HG02970 (cell line): ENCODE results near the gene MX2.
"Not testable (repeated sequence)": the region's sequence is repeated elsewhere in the genome, so short reads cannot be mapped to it uniquely, and the experiment has no call there.

Experiments used
- ATAC-seq: cut with Tn5 transposase; IDR thresholded peaks from one replicate; pipeline ENCODE4 v1.9.1; 2021; ENCODE audit warnings: mild to moderate bottlenecking, moderate library complexity, moderate number of reproducible peaks; ENCODE audit not compliant: unreplicated experiment, low FRiP score

The MX2 gene

DNA sequence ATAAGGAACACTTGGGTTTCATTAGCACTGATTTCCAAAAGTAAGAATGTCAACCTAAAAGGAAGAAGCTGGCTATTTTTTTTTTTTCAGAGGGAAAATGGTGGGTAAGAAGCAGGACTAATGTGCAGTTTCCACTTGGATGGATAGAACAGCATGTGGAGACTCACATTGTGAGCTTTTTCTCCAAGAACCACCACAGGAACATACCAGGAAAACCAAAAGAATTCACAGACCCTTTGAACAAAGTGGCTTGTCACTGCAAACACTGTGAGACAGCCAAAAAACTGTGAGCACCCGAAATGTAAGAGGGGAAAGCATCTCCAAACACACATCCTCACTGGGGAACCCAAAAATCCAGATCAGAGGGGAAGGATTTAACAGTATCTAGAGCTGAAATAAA lies 48.5 kb downstream of the MX2 start:
- ATAC-seq, result no peak

DNA sequence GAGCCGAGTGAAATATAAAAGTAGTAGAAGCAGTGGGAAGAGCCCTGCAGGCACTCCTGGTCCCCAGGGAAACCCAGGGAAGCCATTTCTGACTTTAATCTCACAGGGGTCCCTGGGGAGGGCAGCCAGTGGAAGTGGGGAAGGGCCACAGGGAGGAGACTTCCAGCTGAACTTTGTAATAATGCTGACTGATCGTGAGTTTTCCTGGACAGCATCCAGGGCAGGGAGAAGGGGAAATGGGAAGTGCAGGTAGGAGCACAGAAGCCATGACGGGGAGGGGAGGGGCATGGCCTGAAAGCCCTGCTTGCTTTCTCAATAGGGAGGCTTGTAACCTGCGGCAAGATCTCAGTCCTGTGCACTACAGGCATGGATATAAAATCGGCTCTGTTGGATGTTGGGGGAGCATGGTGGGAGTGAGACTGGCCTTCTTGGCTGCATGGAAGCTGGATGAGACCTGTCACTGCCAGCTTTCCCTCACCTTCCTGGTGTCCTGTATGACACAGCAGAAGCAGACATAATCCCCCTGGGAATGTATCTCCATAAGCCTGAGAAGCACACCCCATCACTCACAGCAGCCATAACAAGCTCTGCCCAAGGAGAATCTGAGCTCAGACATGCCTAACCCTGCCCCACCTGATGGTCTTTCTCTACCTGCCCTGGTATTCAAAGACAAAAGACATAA lies 49.1 kb downstream of the MX2 start:
- no peak for ATAC-seq

DNA sequence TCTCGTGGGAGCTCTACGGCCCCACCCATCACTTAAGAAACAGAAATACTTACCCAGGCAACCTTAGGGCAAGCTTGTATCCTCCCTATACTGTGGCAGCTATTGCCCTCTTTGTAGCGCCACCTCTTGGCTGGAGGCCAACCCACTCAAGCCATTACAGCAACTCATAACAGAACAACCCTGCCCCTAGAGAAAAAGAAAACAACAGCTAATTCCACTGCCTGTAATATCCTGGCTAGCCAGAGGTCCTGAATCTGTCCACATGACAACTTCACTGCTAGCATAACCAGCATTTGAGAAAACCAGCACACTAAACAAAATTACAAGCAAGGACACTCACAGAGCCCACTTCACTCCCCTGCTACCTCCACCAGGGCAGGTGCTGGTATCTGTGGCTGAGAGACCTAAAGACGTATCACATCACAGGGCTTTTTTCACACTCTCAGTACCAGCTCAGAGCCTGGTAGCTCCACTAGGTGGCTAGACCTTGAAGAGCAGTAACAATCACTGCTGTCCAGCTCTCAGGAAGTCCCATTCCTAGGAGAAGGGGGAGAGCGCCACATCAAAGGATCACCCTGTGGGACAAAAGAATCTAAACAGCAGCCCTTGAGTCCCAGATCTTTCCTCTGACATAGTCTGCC lies 49.7 kb downstream of the MX2 start:
- no peak for ATAC-seq

DNA sequence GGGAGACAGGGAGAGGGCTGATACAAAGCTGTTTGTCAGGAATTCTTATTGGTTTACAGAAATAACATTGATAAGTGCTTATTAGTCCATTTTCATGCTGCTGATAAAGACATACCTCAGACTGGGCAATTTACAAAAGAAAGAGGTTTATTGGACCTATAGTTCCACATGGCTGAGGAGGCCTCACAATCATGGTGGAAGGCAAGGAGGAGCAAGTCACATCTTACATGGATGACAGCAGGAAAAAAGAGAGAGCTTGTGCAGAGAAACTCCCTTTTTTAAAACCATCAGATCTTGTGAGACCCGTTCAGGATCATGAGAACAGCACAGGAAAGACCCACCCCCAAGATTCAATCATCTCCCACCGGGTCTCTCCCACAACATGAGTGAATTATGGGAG lies 55.7 kb downstream of the MX2 start:
- not testable (repeated sequence) for ATAC-seq

DNA sequence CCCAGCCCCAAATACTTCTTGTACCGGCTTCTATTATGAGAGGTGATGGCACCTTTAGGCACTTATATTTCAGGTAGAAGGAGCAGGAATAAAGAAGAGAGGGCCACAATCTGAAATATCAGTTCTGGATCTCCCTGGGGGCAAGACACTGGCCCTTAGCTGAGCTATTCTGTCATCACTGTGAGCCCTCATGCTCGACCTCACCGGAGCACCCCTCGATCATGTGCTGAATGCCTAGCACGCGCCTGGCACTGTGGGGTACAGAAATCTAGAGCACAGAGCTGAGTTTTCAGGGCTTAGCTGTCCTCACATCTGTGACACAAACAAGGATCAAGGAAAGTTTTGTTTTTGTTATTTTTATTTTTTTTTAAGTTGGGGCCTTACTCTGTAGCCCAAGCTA lies 56.6 kb downstream of the MX2 start:
- ATAC-seq, result no peak

DNA sequence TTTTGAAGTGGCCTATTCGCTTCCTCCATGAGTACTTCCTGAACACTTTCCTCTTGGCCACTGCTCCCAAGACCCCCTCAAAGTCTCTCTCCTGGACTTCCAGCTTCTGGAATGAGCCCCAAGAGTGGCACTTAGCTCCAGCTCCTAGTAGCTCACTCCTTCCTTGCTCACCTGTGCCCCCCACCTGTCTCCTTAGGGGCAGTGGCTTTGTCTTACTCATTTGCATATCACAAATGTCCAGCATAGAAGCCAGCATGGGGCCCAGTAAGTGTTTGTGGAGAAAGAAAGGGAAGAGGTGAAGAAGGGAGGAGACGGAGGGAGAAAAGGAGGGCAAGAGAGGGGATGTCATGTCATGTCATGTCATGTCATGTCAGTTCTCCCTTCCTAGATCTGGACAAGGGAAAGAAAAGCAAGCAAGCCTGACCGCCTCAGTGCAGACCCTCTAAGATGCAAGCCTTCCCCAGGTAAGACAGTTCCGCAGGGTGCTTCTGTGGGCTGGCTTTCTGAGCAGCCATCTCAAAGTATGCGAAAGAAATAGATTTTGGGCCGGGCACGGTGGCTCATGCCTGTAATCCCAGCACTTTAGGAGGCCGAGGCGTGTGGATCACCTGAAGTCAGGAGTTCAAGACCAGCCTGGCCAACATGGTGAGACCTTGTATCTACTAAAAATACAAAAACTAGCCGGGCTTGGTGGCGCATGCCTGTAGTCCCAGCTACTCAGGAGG lies 57.3 kb downstream of the MX2 start:
- no peak for ATAC-seq

DNA sequence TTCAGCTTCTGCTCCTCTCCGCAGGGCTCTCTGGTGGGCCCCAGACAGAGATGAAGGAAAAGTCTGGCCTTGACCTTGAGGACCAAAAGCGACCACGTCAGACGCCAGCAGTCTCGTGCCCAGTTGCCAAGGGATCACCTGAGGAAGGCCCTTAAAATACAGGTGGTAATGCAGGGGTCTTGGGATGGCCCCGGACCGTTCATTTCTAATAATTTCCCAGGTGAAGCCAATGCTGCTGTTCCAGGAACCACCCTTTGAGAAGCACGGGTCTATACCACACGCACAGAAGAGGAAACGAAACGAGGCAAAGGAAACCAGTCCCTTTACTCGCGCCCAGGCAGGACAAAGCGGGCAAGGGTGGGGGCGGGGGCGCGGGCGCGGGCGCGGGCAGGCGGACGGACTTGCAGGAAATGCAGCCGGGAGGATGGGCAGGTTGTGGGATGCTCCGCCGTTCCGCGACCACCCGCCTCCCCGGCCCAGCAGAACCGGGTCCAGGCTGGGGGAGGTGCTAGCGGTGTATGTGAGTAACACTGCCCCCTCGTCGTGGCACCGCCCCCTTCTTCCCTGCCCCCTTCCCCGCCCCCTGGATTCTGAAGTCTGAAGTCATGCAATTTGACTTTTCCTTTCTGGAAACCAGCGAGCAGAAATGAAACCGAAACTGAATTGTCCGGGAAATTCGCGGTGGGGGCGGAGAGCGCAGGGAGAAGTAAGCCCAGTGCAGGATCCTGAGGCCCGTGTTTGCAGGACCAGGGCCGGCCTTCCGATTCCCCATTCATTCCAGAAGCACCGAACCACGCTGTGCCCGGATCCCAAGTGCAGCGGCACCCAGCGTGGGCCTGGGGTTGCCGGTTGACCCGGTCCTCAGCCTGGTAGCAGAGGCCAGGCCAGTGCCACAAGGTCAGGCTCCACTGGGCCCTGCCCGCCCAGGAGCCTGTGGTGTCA lies 58.4 kb downstream of the MX2 start:
- ATAC-seq, result peak; percentile 55

DNA sequence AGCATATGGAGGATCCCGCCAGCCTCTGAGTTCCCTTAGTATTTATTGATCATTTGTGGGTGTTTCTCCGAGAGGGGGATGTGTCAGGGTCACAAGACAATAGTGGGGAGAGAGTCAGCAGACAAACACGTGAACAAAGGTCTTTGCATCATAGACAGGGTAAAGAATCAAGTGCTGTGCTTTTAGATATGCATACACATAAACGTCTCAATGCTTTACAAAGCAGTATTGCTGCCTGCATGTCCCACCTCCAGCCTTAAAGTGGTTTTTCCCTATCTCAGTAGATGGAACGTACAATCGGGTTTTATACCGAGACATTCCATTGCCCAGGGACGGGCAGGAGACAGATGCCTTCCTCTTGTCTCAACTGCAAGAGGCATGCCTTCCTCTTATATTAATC lies 59.2 kb downstream of the MX2 start:
- not testable (repeated sequence) for ATAC-seq

DNA sequence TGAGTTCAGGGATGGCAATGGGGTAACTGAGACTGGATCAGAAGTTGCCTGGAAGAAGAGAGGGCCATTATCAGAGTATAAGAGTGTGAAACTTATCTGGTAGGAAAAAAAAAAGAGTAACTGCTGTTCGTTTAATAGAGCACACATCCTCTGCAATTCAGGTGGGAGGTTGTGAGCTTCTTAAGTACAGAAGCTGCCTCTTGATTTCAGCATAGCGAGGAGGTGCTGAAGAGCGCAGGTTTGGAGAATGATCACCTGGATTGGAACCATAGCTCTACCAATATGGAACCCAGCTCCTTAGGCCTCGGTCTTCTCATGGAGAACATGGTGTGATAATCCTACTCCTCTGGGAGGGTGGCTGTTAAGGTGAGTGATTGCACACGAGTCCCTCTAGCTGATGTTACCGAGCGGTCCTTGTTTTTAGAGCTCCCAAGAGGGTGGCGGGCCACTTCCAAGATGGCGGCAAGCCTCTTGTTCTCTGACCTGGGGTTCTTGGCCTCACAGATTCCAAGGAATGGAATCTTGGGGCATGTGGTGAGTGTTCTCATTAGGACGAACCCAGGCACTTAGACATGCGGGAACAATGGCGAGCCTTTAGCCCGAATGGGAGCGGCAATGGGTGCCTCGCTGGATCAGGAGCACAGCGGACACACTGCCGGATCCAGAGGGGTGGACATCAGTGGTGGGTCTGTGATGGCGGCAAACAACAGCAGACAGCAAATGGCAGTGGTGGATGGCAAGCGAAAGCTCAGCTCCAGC lies 60.9 kb downstream of the MX2 start:
- ATAC-seq, result no peak

DNA sequence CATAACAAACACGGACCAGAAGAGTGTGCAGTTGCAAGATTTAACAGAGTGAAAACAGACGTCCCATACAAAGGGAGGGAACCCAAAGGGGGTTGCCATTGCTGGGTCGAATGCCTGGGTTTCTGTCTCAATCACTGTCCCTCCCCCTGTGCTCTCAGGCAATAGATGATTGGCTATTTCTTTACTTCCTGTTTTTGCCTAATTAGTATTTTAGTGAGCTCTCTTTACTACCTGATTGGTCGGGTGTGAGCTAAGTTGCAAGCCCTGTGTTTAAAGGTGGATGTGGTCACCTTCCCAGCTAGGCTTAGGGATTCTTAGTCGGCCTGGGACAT lies 61.4 kb downstream of the MX2 start:
- ATAC-seq, result not testable (repeated sequence)

DNA sequence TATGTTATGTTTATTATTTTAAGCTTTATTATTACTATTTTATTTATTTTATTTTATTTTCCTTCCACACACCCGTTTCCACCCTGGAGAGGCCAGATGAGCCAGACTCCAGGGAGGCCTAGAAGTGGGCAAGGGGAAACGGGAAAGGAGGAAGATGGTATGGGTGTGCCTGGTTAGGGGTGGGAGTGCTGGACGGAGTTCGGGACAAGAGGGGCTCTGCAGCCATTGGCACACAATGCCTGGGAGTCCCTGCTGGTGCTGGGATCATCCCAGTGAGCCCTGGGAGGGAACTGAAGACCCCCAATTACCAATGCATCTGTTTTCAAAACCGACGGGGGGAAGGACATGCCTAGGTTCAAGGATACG lies 63.7 kb downstream of the MX2 start:
- no peak for ATAC-seq

DNA sequence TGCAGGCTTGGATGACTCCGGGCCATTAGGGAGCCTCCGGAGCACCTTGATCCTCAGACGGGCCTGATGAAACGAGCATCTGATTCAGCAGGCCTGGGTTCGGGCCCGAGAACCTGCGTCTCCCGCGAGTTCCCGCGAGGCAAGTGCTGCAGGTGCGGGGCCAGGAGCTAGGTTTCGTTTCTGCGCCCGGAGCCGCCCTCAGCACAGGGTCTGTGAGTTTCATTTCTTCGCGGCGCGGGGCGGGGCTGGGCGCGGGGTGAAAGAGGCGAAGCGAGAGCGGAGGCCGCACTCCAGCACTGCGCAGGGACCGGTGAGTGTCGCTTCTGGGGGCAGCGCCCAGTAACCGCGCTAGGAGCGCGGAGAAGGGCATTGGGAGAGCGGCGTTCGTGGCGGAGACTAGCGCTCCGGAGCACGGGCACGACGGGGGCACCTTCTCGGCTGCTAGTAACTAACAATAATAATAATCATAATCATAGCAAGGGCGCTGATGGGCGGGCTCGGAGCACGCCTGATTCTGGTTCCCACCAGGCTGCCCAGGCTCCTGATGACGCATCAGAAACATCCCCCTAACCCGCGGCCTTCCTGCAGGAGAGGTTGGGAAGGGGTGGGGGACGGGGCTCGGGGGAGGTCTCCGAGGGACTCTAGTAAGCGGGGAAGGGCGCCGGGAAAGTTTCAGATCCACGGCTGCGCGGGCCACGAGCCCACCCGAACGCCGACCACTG lies 64.3 kb downstream of the MX2 start, which contains the start of gene MX1:
Gene MX1 (plus strand): TSS at position 286 of the 722 bp plus-strand sequence. CDS start 5,832 bp downstream, outside the sequence.
- peak; percentile 78 for ATAC-seq

DNA sequence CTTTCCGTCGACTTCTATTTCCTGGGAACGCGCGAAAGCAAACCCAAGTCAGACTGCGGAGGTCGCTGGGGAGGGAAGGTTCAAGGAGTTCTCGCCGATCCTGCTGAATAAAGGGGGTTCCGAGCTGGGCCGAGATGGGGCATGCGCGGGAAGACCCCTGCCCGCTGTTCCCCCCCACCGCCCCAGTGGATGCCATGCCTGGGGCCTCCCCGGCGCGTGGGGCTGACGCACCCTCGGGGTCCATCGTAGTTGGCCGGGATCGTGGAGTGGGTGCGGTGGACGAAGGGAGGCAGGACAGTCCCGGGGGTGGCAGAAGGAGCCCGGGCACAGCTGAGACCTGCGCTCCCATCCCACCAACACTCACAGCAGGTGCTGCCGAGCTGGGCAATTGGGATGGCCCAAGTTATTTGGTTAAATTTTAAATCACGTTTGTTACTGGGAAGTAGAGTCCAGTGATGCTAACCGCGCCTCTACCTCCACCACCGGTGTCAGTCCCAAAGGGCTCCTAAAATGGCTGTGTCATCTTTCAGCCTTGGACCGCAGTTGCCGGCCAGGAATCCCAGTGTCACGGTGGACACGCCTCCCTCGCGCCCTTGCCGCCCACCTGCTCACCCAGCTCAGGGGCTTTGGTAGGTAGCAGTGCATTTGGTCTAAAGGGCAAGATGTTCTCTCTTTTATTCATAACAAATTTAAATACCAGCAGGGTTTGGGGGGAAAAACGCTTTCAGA lies 65.0 kb downstream of the MX2 start:
- no peak for ATAC-seq

DNA sequence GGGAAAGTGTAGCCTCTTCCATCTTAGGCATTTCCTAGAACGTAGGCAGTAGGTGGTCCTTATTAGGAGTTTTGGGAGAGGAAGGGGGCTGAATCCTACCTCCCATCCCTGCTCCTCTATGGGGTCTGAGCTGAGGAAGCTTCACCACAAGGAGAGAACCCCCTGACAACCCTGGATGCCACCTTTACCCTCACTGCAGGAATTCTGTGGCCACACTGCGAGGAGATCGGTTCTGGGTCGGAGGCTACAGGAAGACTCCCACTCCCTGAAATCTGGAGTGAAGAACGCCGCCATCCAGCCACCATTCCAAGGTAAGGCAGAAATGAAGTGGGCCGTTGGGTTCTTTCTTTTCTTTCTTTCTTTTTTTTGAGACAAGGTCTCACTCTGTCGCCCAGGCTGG lies 65.7 kb downstream of the MX2 start:
- no peak for ATAC-seq

DNA sequence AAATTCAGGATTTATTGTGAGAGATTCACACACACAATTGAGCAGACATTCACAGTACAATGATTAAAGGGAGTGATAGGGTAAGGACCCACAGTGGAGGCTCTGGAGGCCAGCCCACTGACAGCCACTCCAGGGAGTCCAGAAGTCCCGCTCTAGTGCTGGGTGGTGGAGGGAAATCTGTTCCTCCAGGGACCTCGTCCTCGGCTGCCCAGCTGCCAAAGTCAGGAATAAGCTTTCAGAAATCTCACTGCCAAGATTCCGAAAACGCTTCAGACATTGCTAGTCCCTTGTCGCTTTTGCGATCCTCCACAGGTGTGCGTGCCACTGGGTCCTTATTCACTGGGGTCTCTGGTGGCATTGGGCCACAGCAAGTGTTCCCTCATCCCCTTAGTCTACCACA lies 66.5 kb downstream of the MX2 start:
- ATAC-seq, result no peak

DNA sequence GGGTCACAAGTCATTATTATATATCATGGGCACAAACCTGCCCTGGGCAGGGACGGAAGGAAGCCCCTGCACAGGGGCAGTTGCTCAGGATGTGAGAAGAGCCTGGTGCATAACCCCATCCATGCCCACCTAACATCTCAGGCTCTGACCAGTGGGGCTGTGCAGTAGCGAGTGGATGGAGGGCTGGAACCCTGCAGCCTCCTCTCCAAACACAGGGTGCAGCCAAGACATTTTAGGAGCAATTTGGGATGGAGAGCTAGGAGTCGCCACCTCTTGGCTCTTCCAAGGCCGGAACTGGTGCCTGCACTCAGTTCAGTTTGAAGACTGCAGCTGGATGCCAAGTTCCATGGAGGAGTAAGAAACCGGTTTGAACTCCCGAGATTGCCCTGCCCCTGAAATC lies 67.0 kb downstream of the MX2 start:
- no peak for ATAC-seq

DNA sequence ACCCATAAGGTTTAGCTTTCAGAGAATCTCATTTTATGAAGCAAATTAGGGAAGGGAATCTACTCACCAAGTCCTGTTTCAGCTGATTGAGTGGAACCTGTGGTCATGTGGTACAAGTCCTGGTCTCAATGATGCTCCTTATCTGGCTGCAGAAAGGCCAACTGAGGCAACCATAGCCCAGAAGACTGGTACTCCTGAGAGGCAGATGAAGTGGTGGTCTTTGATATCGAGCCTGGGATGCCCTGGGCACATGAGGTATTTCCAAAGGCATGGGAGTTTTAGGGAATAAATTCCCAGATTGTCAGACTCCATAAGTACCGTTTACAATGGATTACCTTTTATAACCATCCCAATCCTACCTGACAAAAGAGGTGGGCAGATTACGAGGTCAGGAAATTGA lies 67.5 kb downstream of the MX2 start:
- ATAC-seq, result no peak

DNA sequence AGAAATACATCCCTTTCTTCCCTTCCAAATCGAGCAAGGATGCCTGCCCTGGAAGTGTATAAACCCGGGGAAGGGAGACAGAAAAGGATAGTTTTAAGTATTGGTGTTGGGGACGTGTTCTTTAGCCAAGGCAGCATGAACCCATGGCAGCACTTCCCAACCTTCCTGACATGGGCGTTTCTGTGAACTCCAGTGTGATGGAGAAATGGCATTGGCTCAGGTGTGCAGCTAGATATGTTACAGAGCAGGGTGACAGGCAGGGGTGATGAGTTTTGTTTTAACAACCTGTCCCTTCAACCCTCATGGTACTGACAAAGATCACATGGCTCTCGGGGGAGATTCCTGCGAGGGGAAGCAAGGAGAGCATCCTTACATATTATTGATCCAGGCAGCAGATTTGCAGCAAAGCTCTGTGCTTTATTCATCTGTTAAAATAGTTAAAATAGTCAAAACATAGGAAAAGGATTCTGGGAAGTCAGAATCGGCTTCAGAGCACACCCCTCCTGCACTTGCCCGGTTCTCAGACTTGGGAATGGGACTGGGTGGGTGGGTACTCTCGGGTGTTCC lies 68.2 kb downstream of the MX2 start:
- ATAC-seq, result no peak
